Right lobe of liver (tissue), 6 donors: ENCODE measurements around the gene NYAP2. TPM values are rescaled to one million over a fixed set of nuclear protein-coding genes. Genes with fewer than 3 reads are reported as not detected.

Experiments used
- ATAC-seq, 4 donors: fragments of 200-7000 bp; cut with Tn5 transposase; one replicate each; pipeline ENCODE4 v1.9.1; 2020; ENCODE audit warnings: mild to moderate bottlenecking in 4 of 4, moderate library complexity in 4 of 4
- DNase-seq, 3 donors: peaks; one replicate each; pipeline ENCODE4 v3.0.0-alpha.2; 2020
- H3K27ac ChIP-seq, 3 donors: fragments of 200-600 bp; one replicate each; pipeline ENCODE4 v1.8.0; 2022
- H3K27me3 ChIP-seq, 2 donors: fragments of 200-600 bp; one replicate each; pipeline ENCODE4 v1.8.0; 2022
- H3K36me3 ChIP-seq, 4 donors: fragments of 200-600 bp; sonication (generic) in 1 of 4; one replicate each; pipeline versions ENCODE4 v1.5.1 to v1.8.0; 2017 to 2022; ENCODE audit warnings: control low read depth in 1 of 4
- H3K4me1 ChIP-seq, 4 donors: fragments of 200-600 bp; sonication (generic) in 1 of 4; one replicate each; pipeline versions ENCODE4 v1.5.1 to v1.8.0; 2017 to 2022; ENCODE audit warnings: control low read depth in 1 of 4
- H3K4me3 ChIP-seq, 3 donors: fragments of 200-600 bp; one replicate each; pipeline ENCODE4 v1.8.0; 2022
- H3K9me3 ChIP-seq, 4 donors: fragments of 200-600 bp; sonication (generic) in 1 of 4; one replicate each; pipeline versions ENCODE4 v1.5.1 to v1.8.0; 2017 to 2022; ENCODE audit warnings: control low read depth in 1 of 4
- POLR2A ChIP-seq: fragments of 450-650 bp; IDR thresholded peaks from one replicate; pipeline ENCODE4 v1.6.1; 2017; ENCODE audit warnings: antibody characterized with exemption, mild to moderate bottlenecking
- WGBS: methylation state at CpG from one replicate; pipeline ENCODE4 v1.1.6; 2018; ENCODE audit warnings: low coverage, low lambda C conversion rate; ENCODE audit not compliant: insufficient coverage; ENCODE audit errors: missing lambda C conversion rate; 5-methylcytosine and 5-hydroxymethylcytosine counted together
- intact Hi-C, 2 donors: fragments of 100-400 bp; cut with DNase I; formaldehyde crosslinking; loops; one replicate each; pipeline versions ENCODE4 v1.11.2 to v1.14.1; 2022
- total RNA-seq, 6 experiments: library from RNA; depleted of rRNA in 2 of 6; stranded (reverse); fragments of >200 nt in 2 of 6; fragmentation: NEBNext Ultra II Directional in 3 of 6; extraction: Animal tissue kit (Norgen Biotek cat#: 25700) in 3 of 6; gene quantifications; one replicate each; pipeline versions ENCODE4 v1.1.0 to v1.2.4, GENCODE V29; 2016 to 2023
- TF ChIP-seq, protein P1 (sequence below), 4 donors: fragments of 200-600 bp in 3 of 4; fragments of 450-650 bp in 1 of 4; IDR thresholded peaks; one replicate each; pipeline versions ENCODE4 v1.5.1 to v1.8.0; 2016 to 2022; ENCODE audit warnings: antibody characterized with exemption in 4 of 4, mild to moderate bottlenecking in 2 of 4
- donor health status: DM: no; HTN: yes; CAD: no.
- donor health status: DM: no; HTN: no; CAD: no.
- donor health status: DM: no; HTN: no; CAD: no.
- donor health status: DM: no; HTN: yes; CAD: no.
- donor health status: DM: no; HTN: yes; CAD: no.

Gene NYAP2
- total RNA-seq, 6 experiments from 2014 or later: not detected

DNA sequence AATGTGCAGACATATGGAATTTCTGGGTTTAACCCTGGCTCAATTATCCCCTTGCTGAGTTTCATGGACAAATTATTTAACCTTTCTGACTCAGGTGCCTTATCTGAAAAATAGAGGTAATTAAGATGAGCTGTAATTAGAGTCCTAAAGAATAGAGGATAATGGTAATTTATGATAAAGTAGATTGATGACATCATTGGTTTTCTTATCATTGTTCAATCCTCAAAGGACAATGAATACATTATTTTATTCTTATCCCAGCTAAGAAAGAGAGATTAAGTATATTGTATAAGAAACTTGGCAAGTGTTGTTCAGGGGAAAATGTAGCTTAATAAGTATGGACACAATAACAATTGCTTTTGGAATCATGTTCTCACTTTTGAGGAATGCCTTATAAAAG lies 279.3 kb downstream of the NYAP2 start:
- intact Hi-C loops: loop anchor here in 1 of 2 donors (10.0 kb wide), 1 partner anchor 1296 kb away; no protein-coding TSS in a partner anchor
- ATAC-seq (no peak), DNase-seq (no peak)
- Histone ChIP-seq H3K4me1 (no peaks in the 10 kb centered on the region), H3K27me3 (no peaks in the 10 kb centered on the region), H3K36me3 (no peaks in the 10 kb centered on the region), H3K27ac (no peak overlapping the region), H3K9me3 (no peaks in the 10 kb centered on the region), H3K4me3 (no peak overlapping the region)
- TF ChIP-seq POLR2A: no peak
- TF ChIP-seq, protein P1, sequence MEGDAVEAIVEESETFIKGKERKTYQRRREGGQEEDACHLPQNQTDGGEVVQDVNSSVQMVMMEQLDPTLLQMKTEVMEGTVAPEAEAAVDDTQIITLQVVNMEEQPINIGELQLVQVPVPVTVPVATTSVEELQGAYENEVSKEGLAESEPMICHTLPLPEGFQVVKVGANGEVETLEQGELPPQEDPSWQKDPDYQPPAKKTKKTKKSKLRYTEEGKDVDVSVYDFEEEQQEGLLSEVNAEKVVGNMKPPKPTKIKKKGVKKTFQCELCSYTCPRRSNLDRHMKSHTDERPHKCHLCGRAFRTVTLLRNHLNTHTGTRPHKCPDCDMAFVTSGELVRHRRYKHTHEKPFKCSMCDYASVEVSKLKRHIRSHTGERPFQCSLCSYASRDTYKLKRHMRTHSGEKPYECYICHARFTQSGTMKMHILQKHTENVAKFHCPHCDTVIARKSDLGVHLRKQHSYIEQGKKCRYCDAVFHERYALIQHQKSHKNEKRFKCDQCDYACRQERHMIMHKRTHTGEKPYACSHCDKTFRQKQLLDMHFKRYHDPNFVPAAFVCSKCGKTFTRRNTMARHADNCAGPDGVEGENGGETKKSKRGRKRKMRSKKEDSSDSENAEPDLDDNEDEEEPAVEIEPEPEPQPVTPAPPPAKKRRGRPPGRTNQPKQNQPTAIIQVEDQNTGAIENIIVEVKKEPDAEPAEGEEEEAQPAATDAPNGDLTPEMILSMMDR (IDR thresholded peaks at IDR 0.05): no peak

DNA sequence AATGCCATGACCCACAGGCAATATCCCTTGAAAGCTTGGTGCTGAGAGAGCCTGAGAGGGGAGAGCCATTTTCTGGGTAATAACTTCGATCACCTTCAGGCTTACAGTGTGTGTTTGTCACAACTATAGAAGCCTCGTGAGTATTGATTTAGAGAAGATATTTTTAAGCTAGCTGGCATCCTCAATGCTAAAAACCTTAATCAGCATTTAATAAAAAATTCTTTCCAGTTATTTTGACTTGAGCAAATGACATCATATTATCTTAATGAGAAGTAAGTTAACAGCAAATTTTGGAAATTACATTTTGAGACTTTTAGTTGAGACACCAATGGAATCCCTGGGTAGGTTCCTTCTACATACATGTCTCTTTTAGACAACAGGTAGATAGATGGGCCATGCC lies 283.7 kb downstream of the NYAP2 start:
- no peak for DNase-seq
- no peak for ATAC-seq
- no peaks in the 10 kb centered on the region for H3K4me1 ChIP-seq
- no peaks in the 10 kb centered on the region for H3K9me3 ChIP-seq
- no peak overlapping the region for H3K4me3 ChIP-seq
- TF ChIP-seq, protein P1 (IDR thresholded peaks at IDR 0.05): no peak
- TF ChIP-seq POLR2A: no peak
- no peaks in the 10 kb centered on the region for H3K27me3 ChIP-seq
- intact Hi-C loops: no loop called here
- 56% methylated on average over 2 of the region's 2 CpGs for WGBS
- no peaks in the 10 kb centered on the region for H3K36me3 ChIP-seq
- no peak overlapping the region for H3K27ac ChIP-seq

DNA sequence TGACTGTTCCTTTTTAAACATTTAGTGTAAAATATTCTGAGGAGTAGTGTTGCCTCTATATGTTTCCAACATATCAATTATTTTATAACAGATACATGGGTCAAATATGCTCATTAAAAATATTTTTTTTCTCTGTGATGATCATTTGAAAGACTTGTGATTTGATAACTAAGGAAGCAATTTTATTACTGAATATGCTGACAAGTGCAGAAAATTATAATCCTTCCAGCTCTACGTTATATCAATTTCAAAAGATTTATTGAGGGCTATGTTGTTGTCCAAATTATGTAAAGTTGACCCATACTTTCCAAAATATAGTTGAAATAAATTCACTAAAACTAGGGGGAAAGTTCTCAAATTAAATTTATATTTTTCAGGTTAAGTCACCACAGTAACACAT lies 290.6 kb downstream of the NYAP2 start:
- intact Hi-C loops: no loop called here
- Histone ChIP-seq H3K27me3 (no peaks in the 10 kb centered on the region), H3K4me3 (no peak overlapping the region), H3K9me3 (no peaks in the 10 kb centered on the region), H3K4me1 (no peaks in the 10 kb centered on the region), H3K36me3 (no peaks in the 10 kb centered on the region), H3K27ac (no peak overlapping the region)
- DNase-seq (no peak), ATAC-seq (no peak)
- TF ChIP-seq, protein P1 (IDR thresholded peaks at IDR 0.05): no peak
- no peak for TF ChIP-seq POLR2A
- 52% methylated on average over 1 of the region's 1 CpG for WGBS

DNA sequence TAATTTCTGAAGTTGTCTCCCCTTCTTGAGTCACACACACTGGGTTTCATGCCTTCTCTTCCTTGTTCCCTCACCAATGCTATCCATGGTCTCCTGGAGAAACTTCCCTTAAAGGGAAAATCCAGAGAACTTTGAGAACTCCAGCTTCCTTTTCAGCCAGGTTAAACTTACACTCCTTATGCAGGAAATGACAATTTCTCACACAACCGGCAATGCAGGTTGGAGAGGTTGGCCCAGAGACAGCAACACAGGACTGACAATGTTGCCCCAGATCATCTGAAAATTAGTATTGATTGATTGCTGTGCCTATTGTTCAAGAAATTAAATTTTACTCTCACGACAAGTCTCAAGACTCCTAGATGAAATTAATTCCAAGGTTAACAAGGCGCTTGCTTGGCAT lies 292.2 kb downstream of the NYAP2 start:
- Histone ChIP-seq H3K36me3 (no peaks in the 10 kb centered on the region), H3K4me1 (no peaks in the 10 kb centered on the region), H3K27me3 (no peaks in the 10 kb centered on the region), H3K9me3 (no peaks in the 10 kb centered on the region), H3K4me3 (no peak overlapping the region), H3K27ac (no peak overlapping the region)
- TF ChIP-seq POLR2A: no peak
- TF ChIP-seq, protein P1 (IDR thresholded peaks at IDR 0.05): no peak
- DNase-seq: no peak
- intact Hi-C loops: no loop called here
- 65% methylated on average over 3 of the region's 3 CpGs for WGBS
- no peak for ATAC-seq

DNA sequence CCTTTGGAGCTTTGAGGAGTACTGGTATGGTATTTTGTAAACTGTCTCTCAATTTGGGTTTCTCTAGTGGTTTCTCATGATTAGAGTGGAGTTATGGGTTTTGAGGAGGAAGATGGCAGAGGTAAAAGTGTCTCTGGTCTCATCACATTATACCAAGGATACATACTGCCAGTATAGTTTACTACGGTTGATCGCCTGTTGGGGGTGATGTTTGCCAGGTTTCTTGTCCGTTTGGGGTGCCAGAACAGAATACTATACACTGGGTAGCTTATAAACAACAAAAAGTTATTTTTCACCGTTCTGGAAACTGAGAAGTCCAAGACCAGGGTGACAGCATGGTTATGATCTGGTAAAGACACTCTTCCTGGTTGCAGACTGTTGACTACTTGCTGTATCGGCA lies 293.7 kb downstream of the NYAP2 start:
- Histone ChIP-seq H3K27me3 (no peaks in the 10 kb centered on the region), H3K4me1 (no peaks in the 10 kb centered on the region), H3K4me3 (no peak overlapping the region), H3K36me3 (no peaks in the 10 kb centered on the region), H3K27ac (no peak overlapping the region), H3K9me3 (no peaks in the 10 kb centered on the region)
- TF ChIP-seq, protein P1 (IDR thresholded peaks at IDR 0.05): no peak
- TF ChIP-seq POLR2A: no peak
- intact Hi-C loops: no loop called here
- ATAC-seq: no peak
- WGBS: 49% methylated on average over 5 of the region's 5 CpGs
- no peak for DNase-seq
